GM18519 (cell line): ENCODE results near the gene TTC31.

Experiments used
- ATAC-seq: cut with Tn5 transposase; IDR thresholded peaks from one replicate; pipeline ENCODE4 v1.9.1; 2021; ENCODE audit warnings: mild to moderate bottlenecking, moderate library complexity; ENCODE audit not compliant: unreplicated experiment, low FRiP score

Gene TTC31

DNA sequence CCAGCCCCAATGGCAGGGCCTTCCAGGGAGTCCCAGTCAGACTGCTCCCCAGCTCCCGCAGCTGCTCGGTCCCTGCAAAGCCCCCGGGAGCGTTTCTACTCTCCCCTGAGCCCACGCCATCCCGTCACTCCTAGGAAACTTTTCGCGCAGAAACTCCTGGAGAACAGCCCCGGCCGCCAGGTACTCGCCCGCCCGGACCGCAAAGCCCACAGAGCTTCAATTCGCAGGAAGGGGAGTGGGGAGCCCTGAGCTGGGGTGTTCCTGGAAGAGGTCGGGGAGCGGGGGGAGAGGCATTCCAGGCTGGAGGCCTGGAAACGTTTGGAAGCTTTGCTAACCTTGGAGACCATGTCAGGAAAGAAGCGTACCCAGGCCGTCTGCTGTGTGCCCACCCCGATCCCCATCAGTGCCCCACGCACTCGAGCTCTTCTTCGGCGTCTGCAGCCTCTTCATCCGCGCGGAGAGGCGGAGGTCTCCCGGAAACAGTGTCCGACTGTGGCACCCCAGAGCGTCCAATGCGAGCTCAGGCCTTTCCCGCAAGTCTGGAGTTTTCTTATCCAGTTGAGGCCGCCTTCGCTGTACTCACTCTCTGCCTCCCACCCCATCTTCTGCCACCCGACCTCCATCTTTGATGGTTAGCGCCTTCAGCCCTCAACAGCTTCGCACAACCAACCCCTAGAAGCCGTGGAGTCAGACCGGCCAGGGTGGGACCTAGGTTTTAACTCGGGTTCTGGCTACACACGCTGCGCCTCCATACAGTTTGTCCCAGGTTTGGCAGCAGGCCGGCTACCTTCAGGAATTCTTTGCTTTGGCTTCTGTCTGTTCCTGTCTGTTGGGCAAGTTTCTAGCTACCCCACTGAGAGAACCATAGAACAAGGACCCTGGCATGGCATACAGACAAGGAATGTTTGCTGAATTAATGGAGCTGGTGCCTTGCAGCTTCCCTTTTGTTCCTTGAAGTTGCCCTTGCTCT lies 20.9 kb downstream of the TTC31 start:
- ATAC-seq: no peak

GRCh38 chr2:74504591-74504990 lies 21.7 kb downstream of the TTC31 start:
- no peak for ATAC-seq

DNA sequence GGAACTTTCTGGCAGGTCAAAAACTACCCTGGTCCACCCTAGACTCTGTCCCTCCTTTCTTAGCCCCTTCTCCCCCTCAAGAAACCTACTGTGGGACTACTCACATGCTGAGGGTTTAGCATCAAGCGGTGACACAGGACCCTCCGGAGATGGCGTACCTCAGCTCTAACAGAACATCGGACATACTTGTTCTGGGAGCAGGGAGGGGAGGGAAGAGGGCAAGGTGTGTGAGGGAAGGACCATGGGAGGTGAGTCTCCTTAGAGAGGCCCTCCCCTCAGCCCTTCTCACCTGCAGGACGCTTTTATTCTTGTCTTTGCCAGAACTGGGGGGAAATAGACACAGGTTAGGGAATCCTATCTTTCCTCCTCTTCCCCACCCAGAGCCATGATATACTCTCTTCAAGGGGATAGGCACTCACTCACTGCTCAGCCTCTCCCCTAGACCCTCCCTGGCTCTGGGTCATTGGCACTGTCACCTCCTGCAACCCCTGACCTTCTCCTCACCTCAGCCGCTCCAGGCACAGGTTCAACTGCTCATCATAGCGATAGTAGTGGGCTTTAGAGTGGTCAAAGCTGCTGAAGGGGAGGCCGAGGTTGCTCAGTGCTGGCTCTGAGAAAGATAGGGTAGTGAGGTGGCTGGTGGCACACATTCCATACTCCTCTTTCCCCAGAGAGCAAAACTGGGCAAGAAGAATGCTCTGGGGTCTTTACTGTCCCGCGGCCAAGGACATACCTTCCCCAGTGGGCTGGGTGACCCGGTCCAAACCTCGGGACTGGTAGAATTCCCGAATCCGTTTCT lies 22.8 kb downstream of the TTC31 start:
- no peak for ATAC-seq

GRCh38 chr2:74507145-74507925 lies 24.5 kb downstream of the TTC31 start, which contains the start of gene PCGF1:
PCGF1 (minus strand) TSS chr2:74507695; CDS start chr2:74507668, 27 bp downstream.
- peak; percentile 75 for ATAC-seq

GRCh38 chr2:74507926-74508520 lies 25.1 kb downstream of the TTC31 start:
- ATAC-seq: no peak

- ATAC-seq: no peak
These were observed 27.4 kb downstream of the TTC31 start for GRCh38 chr2:74510272-74510671.

GRCh38 chr2:74511104-74511989 lies 28.5 kb downstream of the TTC31 start:
- ATAC-seq: no peak

GRCh38 chr2:74512744-74513604 lies 30.1 kb downstream of the TTC31 start:
- ATAC-seq: no peak

- ATAC-seq: no peak
These were observed 30.9 kb downstream of the TTC31 start for GRCh38 chr2:74513605-74514367.

GRCh38 chr2:74514368-74515270 lies 31.7 kb downstream of the TTC31 start, which contains the start of gene TLX2:
TLX2 (plus strand) TSS chr2:74514450; CDS start chr2:74514807, 357 bp downstream.
- no peak for ATAC-seq

DNA sequence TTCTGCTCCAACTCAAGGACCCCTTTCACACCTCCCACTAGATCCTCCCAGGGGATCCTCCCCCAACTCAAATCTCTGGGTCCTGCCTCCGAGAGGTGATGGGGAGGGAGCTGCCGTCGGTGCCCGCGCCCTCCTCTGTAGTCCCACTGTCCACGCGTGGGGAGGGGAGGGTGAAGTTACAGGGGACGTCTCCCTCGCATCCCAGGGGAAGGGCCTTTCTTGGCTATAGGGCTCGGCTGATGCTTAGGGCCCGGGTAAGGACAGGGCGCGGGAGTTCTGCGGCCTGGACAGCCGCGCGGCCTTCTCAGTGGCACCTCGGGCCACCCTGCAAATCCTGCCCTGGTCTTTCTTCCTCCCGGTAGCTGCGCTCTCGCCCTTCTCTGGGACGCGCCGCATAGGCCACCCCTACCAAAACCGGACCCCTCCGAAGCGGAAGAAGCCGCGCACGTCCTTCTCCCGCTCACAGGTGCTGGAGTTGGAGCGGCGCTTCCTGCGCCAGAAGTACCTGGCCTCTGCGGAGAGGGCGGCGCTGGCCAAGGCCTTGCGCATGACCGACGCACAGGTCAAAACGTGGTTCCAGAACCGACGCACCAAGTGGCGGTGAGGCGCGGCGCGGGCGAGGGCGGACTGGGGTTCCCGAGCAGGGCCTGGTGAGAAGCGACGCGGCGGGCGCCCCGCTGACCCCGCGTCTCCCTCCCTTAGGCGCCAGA lies 32.5 kb downstream of the TTC31 start:
- no peak for ATAC-seq

DNA sequence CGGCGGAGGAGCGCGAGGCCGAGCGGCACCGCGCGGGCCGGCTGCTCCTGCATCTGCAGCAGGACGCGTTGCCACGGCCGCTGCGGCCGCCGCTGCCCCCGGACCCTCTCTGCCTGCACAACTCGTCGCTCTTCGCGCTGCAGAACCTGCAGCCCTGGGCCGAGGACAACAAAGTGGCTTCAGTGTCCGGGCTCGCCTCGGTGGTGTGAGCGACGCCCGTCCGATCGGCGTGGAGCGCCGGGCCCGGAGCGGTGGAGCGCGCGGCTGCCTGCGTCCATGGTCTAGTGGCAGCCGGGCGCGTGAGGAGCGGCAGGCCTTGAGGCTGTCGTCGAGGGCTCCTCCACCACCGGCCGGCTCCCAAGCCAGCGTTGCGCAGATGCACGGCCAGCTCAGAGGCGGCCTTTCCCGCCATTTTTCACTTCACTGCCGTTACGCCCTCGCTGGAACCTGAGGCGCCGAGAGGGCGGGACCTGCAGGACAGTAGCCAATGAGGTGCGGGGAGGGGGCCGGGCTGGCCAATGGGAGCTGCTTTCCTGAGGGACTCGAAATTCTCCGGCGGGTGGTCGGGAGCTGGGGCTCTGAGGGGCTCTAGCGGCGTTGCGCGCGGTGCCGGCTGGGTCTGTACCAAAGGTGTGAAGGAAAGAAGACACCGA lies 33.2 kb downstream of the TTC31 start:
- no peak for ATAC-seq

DNA sequence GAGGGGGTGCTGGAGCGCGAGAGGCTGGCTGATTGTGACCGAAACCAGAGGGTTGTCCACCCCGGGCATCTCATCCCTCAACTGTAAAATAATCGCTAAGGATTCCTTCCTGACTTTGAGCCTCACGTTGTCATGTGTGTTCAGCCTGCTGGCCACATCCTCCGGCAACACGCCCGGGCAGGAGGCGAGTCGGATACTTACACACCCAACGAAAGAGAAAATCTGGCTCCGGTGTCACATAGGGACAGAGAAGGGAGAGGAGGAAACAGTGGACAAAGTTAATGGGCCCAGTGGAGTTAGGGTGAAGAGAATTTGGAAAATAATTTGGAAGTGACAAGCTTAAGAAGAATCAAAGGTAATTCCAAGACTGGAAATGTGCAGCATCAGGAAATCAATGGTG lies 33.8 kb downstream of the TTC31 start:
- no peak for ATAC-seq

GRCh38 chr2:74522516-74522915 lies 39.6 kb downstream of the TTC31 start:
- no peak for ATAC-seq

DNA sequence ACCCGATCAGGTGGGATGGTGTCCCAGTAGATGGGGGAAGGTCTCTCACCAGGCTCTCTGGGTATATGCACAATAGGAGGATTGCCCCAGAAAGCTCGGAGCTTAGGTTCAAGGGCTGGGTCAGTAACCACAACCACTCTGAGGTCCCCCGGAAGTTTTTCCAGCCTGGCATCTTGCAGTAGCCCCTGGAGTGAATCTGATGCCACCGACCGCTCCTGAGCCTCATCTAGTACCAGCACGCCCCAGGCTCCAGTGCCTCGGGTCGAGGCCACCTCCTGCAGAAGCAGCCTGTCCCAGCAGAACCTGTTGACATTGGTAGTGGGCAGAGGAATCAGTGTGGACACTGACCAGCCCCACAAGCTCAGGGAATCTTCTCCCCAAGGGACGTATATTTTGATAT lies 41.1 kb downstream of the TTC31 start:
- ATAC-seq: no peak
